Skin epidermis (tissue), 12 donors: ENCODE data around the gene GAPDH.

ENCODE experiments used
- H3K27ac ChIP-seq, 21 experiments: fragments of 200-600 bp; sonication (generic) in 11 of 21; one replicate each; pipeline ENCODE4 v1.5.0; 2020; ENCODE audit warnings: mild to moderate bottlenecking in 3 of 21, inconsistent platforms in 2 of 21, moderate library complexity in 2 of 21
- H3K4me3 ChIP-seq, 7 experiments: fragments of 200-600 bp; sonication (generic) in 2 of 7; one replicate each; pipeline ENCODE4 v1.5.0; 2020; ENCODE audit warnings: inconsistent platforms in 2 of 7, mild to moderate bottlenecking in 2 of 7, moderate library complexity in 1 of 7

Gene GAPDH

GRCh38 chr12:6540181-6540877 lies 6.0 kb downstream of the GAPDH start:
- H3K4me3 ChIP-seq = peak overlapping the region in 1 of 7 experiments; percentile 7
- H3K27ac ChIP-seq = peak overlapping the region in 19 of 21 experiments; percentile 21 to 80 (median 67)

DNA sequence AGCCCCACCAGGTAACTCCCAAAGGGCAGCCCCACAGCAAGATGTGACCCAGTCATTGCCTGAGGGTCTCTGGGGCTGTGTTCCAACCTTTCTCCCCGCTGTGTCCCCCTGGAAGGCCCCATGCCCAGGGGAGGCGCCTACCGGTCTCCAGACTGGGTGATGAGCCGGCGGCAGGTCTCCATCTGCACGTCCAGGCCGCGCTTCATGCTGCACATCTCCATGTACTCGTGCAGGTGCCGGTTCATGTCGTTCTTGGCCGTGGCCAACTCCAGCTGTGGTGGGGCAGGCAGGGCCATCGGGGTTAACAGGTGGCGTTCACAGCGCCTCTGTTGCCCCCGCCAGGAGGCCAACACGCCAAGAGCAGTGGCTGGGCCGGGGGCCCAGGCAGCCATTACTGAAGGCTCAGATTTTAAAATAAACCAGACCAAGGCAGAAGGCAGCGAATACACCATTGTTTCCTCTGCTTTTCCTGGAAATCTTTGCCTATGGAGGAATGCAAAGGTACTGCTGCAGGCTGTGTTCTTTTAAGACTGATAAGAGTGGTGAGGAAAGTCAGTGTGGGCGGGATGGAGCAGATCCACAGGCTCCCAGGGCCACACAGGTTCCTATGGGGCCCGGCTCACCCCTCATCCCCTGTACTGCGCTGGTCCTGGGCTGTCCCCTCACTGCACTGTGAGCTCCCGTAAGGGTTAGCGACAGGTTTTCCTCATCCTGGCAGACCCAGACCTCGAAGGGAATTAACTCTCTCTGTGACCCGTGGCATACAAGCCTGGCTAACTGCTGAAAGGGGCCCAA lies 7.3 kb downstream of the GAPDH start:
- Histone ChIP-seq H3K4me3 (no peak overlapping the region), H3K27ac (peak overlapping the region in 12 of 21 experiments; percentile 21 to 80 (median 72))

DNA sequence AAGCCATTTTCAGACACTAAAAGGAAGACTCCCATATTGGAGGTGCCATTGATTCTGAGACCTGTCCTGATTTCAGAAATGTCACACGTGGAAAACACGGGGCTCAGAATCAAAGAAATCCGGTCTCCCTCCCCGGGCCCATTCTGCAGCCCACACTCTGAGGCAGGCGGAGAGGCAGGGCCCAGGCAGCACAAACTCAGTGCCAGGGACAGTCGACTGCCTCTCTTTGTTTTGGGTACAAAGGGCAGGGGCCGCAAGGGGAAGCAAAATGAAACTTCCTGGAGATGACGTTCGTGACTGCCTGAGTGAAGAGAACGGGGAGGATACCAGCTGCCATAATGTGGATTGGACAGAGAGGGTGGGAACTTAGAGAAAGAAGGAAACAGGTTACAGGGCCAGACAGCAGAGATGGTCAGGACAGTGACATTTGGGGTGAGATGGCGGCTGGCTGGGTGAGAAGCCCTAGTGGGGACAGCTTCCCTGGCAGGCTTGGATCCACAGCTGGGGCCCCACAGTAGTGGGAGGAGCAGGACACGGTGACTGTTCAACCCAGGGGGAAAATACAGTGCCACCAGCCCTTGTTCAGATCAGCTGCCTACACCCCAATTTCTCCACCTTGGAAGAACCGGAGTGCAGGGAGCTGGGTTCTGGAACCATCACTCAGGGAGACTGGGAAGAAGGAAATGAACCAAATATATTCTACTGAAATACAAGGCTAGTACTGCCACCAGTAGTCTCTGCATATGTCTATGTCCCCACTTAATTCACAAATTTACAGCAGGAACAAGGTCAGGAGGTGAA lies 8.1 kb downstream of the GAPDH start:
- Histone ChIP-seq H3K27ac (peak overlapping the region in 7 of 21 experiments; percentile 17 to 80 (median 36)), H3K4me3 (no peak overlapping the region)

GRCh38 chr12:6546016-6546415 lies 11.7 kb downstream of the GAPDH start:
- Histone ChIP-seq H3K4me3 (no peak overlapping the region), H3K27ac (no peak overlapping the region)

DNA sequence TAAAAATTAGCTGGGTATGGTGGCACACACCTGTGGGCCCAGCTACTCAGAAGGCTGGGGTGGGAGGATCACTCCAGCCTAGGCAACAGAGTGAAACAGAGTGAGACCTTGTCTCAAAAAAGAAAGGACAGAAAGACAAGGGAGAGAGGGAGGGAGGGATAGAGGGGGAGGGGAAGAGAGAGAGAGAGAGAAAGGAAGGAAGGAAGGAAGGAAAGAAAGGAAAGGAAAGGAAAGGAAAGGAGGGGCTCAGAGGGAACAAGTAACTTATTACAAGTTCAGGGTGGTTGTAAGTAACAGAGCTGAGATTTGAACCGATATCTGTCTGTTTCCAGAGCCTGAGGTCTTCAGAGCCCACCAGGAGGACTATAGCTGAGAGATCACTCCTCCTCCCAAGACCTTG lies 13.2 kb downstream of the GAPDH start:
- Histone ChIP-seq H3K27ac (peak overlapping the region in 7 of 21 experiments; percentile 23 to 85 (median 77)), H3K4me3 (no peak overlapping the region)

- peak overlapping the region in 13 of 21 experiments; percentile 3 to 85 (median 65) for H3K27ac ChIP-seq
- H3K4me3 ChIP-seq = no peak overlapping the region
These were observed 13.7 kb downstream of the GAPDH start for GRCh38 chr12:6547987-6548386.

- H3K4me3 ChIP-seq = no peak overlapping the region
- peak overlapping the region in 15 of 21 experiments; percentile 3 to 92 (median 65) for H3K27ac ChIP-seq
These were observed 14.2 kb downstream of the GAPDH start for GRCh38 chr12:6548556-6548955.

GRCh38 chr12:6548966-6549683 lies 14.8 kb downstream of the GAPDH start:
- Histone ChIP-seq H3K27ac (peak overlapping the region in 15 of 21 experiments; percentile 28 to 92 (median 75)), H3K4me3 (no peak overlapping the region)

- no peak overlapping the region for H3K4me3 ChIP-seq
- peak overlapping the region in 18 of 21 experiments; percentile 4 to 92 (median 78) for H3K27ac ChIP-seq
These were observed 15.4 kb downstream of the GAPDH start for GRCh38 chr12:6549684-6550151.

DNA sequence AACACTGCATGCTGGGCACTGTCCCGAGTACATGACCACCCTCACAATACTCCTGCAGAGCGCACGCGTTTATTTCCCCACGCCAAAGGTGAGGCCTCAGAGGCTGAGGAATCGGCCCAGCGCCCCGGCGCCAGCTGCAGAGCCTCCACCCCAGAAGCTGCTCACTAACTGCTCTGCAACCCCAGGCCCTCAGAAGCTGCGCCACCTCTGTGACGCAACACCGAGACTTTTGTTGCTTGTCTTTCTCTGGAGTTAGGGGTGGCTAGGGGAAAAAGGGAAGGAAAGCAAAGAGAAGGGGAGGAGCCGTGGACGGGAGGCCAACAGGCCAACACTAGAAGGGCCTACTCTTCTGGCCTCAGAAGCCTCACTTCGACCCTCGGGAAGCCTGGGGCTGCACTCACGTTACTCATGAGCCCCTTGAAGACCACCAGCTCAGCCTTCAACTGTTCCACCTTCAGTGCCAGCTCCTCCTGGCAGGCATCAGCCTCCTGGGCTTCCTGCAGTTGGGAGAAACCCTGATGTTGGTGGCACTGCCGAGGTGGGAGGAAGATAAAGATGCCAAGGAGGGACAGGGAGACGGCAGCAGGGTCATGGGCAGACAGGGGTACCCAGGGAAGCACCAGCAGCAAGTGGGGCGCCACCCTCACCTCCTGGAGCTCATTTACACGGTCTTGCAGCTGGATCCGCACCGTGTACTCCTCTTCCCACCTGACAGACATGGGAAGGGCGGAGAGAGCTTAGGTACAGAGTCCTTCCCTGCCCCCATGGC lies 16.2 kb downstream of the GAPDH start:
- Histone ChIP-seq H3K27ac (peak overlapping the region; percentile 24 to 92 (median 81)), H3K4me3 (no peak overlapping the region)

- Histone ChIP-seq H3K4me3 (no peak overlapping the region), H3K27ac (peak overlapping the region; percentile 45 to 92 (median 81))
These were observed 16.7 kb downstream of the GAPDH start for GRCh38 chr12:6551063-6551461.

DNA sequence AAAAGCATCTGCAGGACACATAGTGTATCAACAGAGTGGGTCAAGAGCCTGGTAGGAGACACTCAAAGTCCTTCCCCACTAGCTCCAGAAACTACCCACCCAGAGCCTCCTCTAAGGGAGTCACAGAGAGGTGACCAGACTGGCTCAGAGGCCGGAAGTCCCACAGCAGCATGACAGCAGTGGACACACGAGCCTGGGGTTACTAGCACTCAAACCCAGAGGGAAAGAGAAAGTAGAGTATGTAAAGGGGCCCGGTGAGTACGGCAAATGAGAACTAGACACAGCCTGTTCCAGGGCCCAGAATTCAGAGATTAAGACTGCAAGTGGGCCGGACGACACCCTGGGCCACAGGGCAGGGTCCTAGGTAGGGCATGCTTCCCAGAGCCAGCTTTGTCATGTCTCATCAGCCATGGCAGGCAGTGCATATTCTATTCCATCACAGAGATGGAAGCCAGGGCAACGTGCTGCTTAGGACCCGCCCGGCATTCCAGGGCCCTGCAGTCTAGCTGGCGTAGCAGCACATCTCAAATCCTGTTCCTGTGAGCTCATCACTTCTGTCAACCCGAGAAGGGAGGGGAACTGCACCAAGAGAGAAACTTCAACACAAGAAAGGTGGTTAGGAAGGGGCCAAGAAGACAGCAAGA lies 17.3 kb downstream of the GAPDH start:
- H3K4me3 ChIP-seq = no peak overlapping the region
- peak overlapping the region; percentile 45 to 92 (median 81) for H3K27ac ChIP-seq

DNA sequence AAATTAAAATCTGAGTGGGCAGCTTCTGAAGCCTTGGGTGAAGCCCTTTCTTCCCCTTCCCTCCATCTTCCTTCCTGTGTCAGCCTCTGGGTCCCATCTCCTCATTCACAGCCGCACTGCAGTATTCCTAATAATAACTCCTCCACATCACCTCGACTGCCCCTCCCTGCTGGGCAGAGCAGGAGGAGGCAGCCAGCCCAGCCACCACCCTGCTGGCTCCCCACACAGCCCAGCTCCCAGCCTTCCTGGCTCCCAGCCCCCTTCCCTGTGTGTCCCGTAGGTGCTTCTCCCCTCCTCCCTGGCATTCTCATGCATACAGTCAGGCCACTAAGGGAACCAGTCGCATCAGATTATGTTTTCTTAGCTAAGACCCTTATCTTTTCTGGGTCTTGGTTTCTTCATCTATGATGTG lies 17.8 kb downstream of the GAPDH start:
- H3K27ac ChIP-seq = peak overlapping the region in 20 of 21 experiments; percentile 48 to 92 (median 82)
- H3K4me3 ChIP-seq = no peak overlapping the region

GRCh38 chr12:6553051-6553868 lies 18.9 kb downstream of the GAPDH start:
- Histone ChIP-seq H3K27ac (peak overlapping the region in 18 of 21 experiments; percentile 27 to 92 (median 84)), H3K4me3 (peak overlapping the region in 2 of 7 experiments; percentile 67 to 69)

GRCh38 chr12:6554168-6555017 lies 20.1 kb downstream of the GAPDH start:
- peak overlapping the region in 20 of 21 experiments; percentile 2 to 92 (median 74) for H3K27ac ChIP-seq
- H3K4me3 ChIP-seq = peak overlapping the region; percentile 64 to 79 (median 69)
